Activated CD8-positive, alpha-beta memory T cell treated with anti-CD3 and anti-CD28 coated beads, Interleukin-2, amount 50 U/mL, for 1 hour (primary cell): ENCODE results near the gene LIG3.
"Not testable (repeated sequence)": the region's sequence is repeated elsewhere in the genome, so short reads cannot be mapped to it uniquely, and the experiment has no call there.

Experiments
- DNase-seq: peaks from one replicate; pipeline ENCODE4 v3.0.0-alpha.2; 2020; ENCODE audit errors: extremely low read depth

Gene LIG3

GRCh38 chr17:35041390-35041789 lies 61.1 kb downstream of the LIG3 start:
- DNase-seq, result no peak

- DNase-seq, result no peak
Measured at GRCh38 chr17:35044181-35044580, 63.9 kb downstream of the LIG3 start.

- DNase-seq, result not testable (repeated sequence)
Measured at GRCh38 chr17:35045458-35045979, 65.2 kb downstream of the LIG3 start.

- DNase-seq, result no peak
Measured at GRCh38 chr17:35046245-35046644, 65.9 kb downstream of the LIG3 start.

GRCh38 chr17:35046740-35047283 lies 66.5 kb downstream of the LIG3 start:
- peak; percentile 44 for DNase-seq

GRCh38 chr17:35048685-35049379 lies 68.5 kb downstream of the LIG3 start:
- DNase-seq, result no peak

- DNase-seq, result no peak
Measured at GRCh38 chr17:35050170-35050569, 69.9 kb downstream of the LIG3 start.

- DNase-seq, result peak; percentile 34
Measured at GRCh38 chr17:35051183-35051578, 70.9 kb downstream of the LIG3 start.

GRCh38 chr17:35051579-35052240 lies 71.4 kb downstream of the LIG3 start:
- DNase-seq, result no peak

- DNase-seq, result no peak
Measured at GRCh38 chr17:35052241-35052610, 71.9 kb downstream of the LIG3 start.

- DNase-seq, result no peak
Measured at GRCh38 chr17:35052780-35053179, 72.5 kb downstream of the LIG3 start.

- DNase-seq, result no peak
Measured at GRCh38 chr17:35053204-35053603, 72.9 kb downstream of the LIG3 start.

- DNase-seq, result no peak
Measured at GRCh38 chr17:35056013-35056412, 75.7 kb downstream of the LIG3 start.

GRCh38 chr17:35057332-35057915 lies 77.1 kb downstream of the LIG3 start:
- no peak for DNase-seq
